Measurements from ENCODE around the gene ISLR.

The ISLR gene

DNA sequence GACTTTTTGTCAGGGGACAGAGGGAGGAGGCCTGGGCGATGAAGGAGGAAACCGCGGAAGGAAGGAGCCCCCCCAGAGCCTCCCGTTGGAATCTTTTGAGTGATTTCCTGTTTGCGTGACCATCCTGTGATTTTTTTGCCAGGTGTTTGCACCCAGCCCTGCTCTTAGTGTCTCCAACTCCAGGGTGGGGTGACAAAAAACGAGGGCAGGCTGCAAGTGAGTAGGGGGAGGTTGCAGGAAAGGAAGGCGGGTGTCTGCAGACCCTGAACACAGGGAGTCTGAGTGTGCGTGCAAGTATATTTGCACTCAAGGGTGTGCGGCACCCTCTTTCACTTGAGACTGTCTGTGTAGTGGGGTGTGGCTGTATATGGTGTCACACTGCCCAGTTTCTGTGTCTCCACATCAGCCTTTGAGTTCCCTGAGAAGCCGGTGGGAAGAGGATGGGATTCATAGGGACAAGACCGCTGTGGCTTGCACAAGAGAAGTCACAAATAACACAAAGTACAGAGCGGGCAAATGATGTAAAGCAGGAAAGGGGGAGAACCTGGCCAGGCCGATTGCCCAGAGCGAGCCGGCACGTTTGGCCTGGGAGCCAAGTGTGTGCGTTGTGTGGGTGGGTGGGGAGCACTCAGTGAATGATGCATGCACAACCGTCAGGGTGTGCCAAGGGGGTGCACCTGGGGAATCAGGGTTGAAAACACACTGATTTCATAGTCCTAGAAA is 36.5 kb upstream of the ISLR start:
- Histone ChIP-seq H3K36me3 (ENCODE audit: control insufficient read depth in 2 of 2, insufficient read depth in 1 of 2, low read length in 2 of 2) (no peaks in the 10 kb centered on the region), H3K4me1 (ENCODE audit: control insufficient read depth, insufficient read depth, low read length) (peaks cover 4% of the 10 kb centered on the region), H3K27ac (ENCODE audit: extremely low read depth, low read depth, low read length) (peak overlapping the region; percentile 74), H3K4me3 (ENCODE audit: low read depth, low read length) (peak overlapping the region; percentile 2), H3K9me3 (ENCODE audit: control insufficient read depth, insufficient read depth, low read depth, low read length) (no peaks in the 10 kb centered on the region)
- ChIA-PET CTCF (no interaction called here), POLR2A (no interaction called here)
- no peak for TF ChIP-seq WT1 (tag by site-specific recombination; IDR thresholded peaks at IDR 0.05)
- no peak for TF ChIP-seq OVOL3 (tag by site-specific recombination; IDR thresholded peaks at IDR 0.05)
- no peak for TF ChIP-seq ZNF140 (tag by site-specific recombination; IDR thresholded peaks at IDR 0.05)
- no peak for TF ChIP-seq ZNF433 (tag by site-specific recombination; IDR thresholded peaks at IDR 0.05; ENCODE audit: low read depth)
- TF ChIP-seq ZNF792 (tag by site-specific recombination; IDR thresholded peaks at IDR 0.05): no peak
- TF ChIP-seq, protein P1, sequence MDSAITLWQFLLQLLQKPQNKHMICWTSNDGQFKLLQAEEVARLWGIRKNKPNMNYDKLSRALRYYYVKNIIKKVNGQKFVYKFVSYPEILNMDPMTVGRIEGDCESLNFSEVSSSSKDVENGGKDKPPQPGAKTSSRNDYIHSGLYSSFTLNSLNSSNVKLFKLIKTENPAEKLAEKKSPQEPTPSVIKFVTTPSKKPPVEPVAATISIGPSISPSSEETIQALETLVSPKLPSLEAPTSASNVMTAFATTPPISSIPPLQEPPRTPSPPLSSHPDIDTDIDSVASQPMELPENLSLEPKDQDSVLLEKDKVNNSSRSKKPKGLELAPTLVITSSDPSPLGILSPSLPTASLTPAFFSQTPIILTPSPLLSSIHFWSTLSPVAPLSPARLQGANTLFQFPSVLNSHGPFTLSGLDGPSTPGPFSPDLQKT (IDR thresholded peaks at IDR 0.05; ENCODE audit: borderline replicate concordance, low read depth, low read length): no peak
- no peak for TF ChIP-seq KLF9 (tag by site-specific recombination; IDR thresholded peaks at IDR 0.05; ENCODE audit: low read depth)
- TF ChIP-seq ZSCAN4 (tag by site-specific recombination; IDR thresholded peaks at IDR 0.05): no peak; the same call in 1 of the 2 replicates
- no peak for TF ChIP-seq HOXA7 (CRISPR knock-in tag; IDR thresholded peaks at IDR 0.05; ENCODE audit: borderline replicate concordance)
- no peak for TF ChIP-seq ZBTB6 (tag by site-specific recombination; IDR thresholded peaks at IDR 0.05)
- TF ChIP-seq ZNF423 (tag by site-specific recombination; IDR thresholded peaks at IDR 0.05): no peak

DNA sequence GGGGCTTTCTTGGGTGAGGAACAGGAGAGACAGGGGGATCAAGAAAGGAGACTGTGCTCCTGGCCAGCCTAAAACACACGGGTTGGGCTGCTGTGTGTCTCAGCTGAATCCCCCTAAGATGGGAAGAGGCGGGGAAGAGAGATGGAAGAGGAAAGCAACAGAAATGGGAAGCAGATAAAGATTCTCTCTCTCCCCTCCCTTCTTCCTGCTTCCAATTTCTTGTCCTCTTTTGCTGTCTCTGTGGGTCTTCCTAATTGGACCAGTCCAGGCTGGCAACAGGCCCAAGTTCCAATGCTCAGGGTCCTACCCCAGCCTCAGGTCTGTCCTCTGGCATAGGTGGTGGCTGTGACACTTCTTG is 36.0 kb upstream of the ISLR start:
- H3K4me1 ChIP-seq (ENCODE audit: control insufficient read depth, insufficient read depth, low read length): peaks cover 4% of the 10 kb centered on the region
- no peaks in the 10 kb centered on the region for H3K9me3 ChIP-seq (ENCODE audit: control insufficient read depth, insufficient read depth, low read depth, low read length)
- TF ChIP-seq ZNF449 (tag by site-specific recombination; IDR thresholded peaks at IDR 0.05) (peak; percentile 60; the same call in 1 of the 2 replicates), ZNF132 (tag by site-specific recombination; IDR thresholded peaks at IDR 0.05; ENCODE audit: borderline replicate concordance) (no peak)
- TF ChIP-seq, protein P2, sequence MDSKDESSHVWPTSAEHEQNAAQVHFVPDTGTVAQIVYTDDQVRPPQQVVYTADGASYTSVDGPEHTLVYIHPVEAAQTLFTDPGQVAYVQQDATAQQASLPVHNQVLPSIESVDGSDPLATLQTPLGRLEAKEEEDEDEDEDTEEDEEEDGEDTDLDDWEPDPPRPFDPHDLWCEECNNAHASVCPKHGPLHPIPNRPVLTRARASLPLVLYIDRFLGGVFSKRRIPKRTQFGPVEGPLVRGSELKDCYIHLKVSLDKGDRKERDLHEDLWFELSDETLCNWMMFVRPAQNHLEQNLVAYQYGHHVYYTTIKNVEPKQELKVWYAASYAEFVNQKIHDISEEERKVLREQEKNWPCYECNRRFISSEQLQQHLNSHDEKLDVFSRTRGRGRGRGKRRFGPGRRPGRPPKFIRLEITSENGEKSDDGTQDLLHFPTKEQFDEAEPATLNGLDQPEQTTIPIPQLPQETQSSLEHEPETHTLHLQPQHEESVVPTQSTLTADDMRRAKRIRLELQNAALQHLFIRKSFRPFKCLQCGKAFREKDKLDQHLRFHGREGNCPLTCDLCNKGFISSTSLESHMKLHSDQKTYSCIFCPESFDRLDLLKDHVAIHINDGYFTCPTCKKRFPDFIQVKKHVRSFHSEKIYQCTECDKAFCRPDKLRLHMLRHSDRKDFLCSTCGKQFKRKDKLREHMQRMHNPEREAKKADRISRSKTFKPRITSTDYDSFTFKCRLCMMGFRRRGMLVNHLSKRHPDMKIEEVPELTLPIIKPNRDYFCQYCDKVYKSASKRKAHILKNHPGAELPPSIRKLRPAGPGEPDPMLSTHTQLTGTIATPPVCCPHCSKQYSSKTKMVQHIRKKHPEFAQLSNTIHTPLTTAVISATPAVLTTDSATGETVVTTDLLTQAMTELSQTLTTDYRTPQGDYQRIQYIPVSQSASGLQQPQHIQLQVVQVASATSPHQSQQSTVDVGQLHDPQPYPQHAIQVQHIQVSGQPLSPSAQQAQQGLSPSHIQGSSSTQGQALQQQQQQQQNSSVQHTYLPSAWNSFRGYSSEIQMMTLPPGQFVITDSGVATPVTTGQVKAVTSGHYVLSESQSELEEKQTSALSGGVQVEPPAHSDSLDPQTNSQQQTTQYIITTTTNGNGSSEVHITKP (tag by site-specific recombination; IDR thresholded peaks at IDR 0.05): peak; percentile 71
- TF ChIP-seq, protein P3, sequence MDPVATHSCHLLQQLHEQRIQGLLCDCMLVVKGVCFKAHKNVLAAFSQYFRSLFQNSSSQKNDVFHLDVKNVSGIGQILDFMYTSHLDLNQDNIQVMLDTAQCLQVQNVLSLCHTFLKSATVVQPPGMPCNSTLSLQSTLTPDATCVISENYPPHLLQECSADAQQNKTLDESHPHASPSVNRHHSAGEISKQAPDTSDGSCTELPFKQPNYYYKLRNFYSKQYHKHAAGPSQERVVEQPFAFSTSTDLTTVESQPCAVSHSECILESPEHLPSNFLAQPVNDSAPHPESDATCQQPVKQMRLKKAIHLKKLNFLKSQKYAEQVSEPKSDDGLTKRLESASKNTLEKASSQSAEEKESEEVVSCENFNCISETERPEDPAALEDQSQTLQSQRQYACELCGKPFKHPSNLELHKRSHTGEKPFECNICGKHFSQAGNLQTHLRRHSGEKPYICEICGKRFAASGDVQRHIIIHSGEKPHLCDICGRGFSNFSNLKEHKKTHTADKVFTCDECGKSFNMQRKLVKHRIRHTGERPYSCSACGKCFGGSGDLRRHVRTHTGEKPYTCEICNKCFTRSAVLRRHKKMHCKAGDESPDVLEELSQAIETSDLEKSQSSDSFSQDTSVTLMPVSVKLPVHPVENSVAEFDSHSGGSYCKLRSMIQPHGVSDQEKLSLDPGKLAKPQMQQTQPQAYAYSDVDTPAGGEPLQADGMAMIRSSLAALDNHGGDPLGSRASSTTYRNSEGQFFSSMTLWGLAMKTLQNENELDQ (tag by site-specific recombination; IDR thresholded peaks at IDR 0.05; ENCODE audit: low read depth): no peak
- H3K4me3 ChIP-seq (ENCODE audit: low read depth, low read length): no peak overlapping the region
- H3K27ac ChIP-seq (ENCODE audit: extremely low read depth, low read depth, low read length): peak overlapping the region; percentile 6; the same call in 1 of the 2 replicates
- H3K36me3 ChIP-seq (ENCODE audit: control insufficient read depth in 2 of 2, insufficient read depth in 1 of 2, low read length in 2 of 2): no peaks in the 10 kb centered on the region
- ChIA-PET POLR2A (no interaction called here), CTCF (interaction anchor here (0.6 to 1.0 kb wide), 2 partner anchors 172 to 535 kb away, joined by 3 to 5 read pairs; no protein-coding TSS in a partner anchor)

Measured in HEK293 (cell line).